HepG2 (cell line): ENCODE measurements around the gene PANK1. TPM values are rescaled to one million over a fixed set of nuclear protein-coding genes. Genes with fewer than 3 reads are reported as not detected.

Experiments used
- ARNTL ChIP-seq: sonication (generic); formaldehyde crosslinking; IDR thresholded peaks from 2 replicates; pipeline ENCODE4 v1.4.0; 2020; ENCODE audit warnings: mild to moderate bottlenecking, missing genetic modification reagents
- CBX2 ChIP-seq, 2 experiments: fragments of 200-600 bp in 1 of 2; sonication (generic); formaldehyde crosslinking in 1 of 2; IDR thresholded peaks; 2 replicates each; pipeline versions ENCODE4 v1.7.0 to v1.8.1; 2018 to 2022; ENCODE audit warnings: low read depth in 2 of 2, low read length in 1 of 2, mild to moderate bottlenecking in 1 of 2, missing genetic modification reagents in 1 of 2
- CREB1 ChIP-seq, 2 experiments: fragments of 450-650 bp in 1 of 2; IDR thresholded peaks; 2 replicates each; pipeline ENCODE4 v1.6.1; 2016 to 2017; ENCODE audit warnings: control low read depth in 1 of 2, mild to moderate bottlenecking in 1 of 2, missing compliant biosample characterization in 1 of 2, missing genetic modification characterization in 1 of 2
- EP300 ChIP-seq, 3 experiments: sonication (generic) in 1 of 3; formaldehyde crosslinking in 1 of 3; IDR thresholded peaks; 2 replicates each; pipeline versions ENCODE4 v1.5.1 to v1.6.1; 2011 to 2020; ENCODE audit warnings: low read depth in 2 of 3, low read length in 2 of 3, borderline replicate concordance in 1 of 3, improper control_type of control experiment in 1 of 3, mild to moderate bottlenecking in 1 of 3, missing genetic modification reagents in 1 of 3, moderate library complexity in 1 of 3
- IKZF1 ChIP-seq: fragments of 450-650 bp; IDR thresholded peaks from 2 replicates; pipeline ENCODE4 v1.7.1; 2016
- MIER3 ChIP-seq: IDR thresholded peaks from 2 replicates; pipeline ENCODE4 v1.6.1; 2016; ENCODE audit warnings: missing compliant biosample characterization, borderline replicate concordance
- NAIF1 ChIP-seq: sonication (generic); formaldehyde crosslinking; IDR thresholded peaks from 2 replicates; pipeline ENCODE4 v1.5.0; 2020; ENCODE audit warnings: mild to moderate bottlenecking, missing genetic modification reagents, borderline replicate concordance
- POLR2A ChIP-seq, 2 experiments: IDR thresholded peaks; 2 replicates each; pipeline ENCODE4 v1.6.1; 2011; ENCODE audit warnings: low read depth in 2 of 2, low read length in 2 of 2, mild to moderate bottlenecking in 1 of 2, moderate library complexity in 1 of 2; ENCODE audit not compliant: insufficient read depth in 1 of 2
- SMC3 ChIP-seq: IDR thresholded peaks from 2 replicates; pipeline ENCODE4 v1.6.1; 2011; ENCODE audit warnings: low read length, improper control_type of control experiment
- SP2 ChIP-seq: sonication (generic); formaldehyde crosslinking; IDR thresholded peaks from 2 replicates; pipeline ENCODE4 v1.5.1; 2020; ENCODE audit warnings: mild to moderate bottlenecking, missing genetic modification reagents
- ZBTB8A ChIP-seq: sonication (generic); formaldehyde crosslinking; IDR thresholded peaks from 2 replicates; pipeline ENCODE4 v1.4.0; 2020; ENCODE audit warnings: mild to moderate bottlenecking, low read depth, missing genetic modification reagents, borderline replicate concordance
- ZEB1 ChIP-seq: IDR thresholded peaks from 2 replicates; pipeline ENCODE4 v1.6.1; 2012; ENCODE audit warnings: mild to moderate bottlenecking, low read depth, inconsistent platforms; ENCODE audit not compliant: insufficient replicate concordance
- ZNF343 ChIP-seq: sonication (generic); formaldehyde crosslinking; IDR thresholded peaks from 2 replicates; pipeline ENCODE4 v1.4.0; 2020; ENCODE audit warnings: mild to moderate bottlenecking, missing genetic modification reagents
- polyA plus RNA-seq, 8 experiments: library from polyadenylated mRNA; depleted of rRNA in 3 of 8; stranded (reverse) in 7 of 8; unstranded in 1 of 8; fragments of >200 nt; fragmentation: Illumina TruSeq in 4 of 8; extraction: Trizol in 4 of 8; gene quantifications; 2 replicates each; pipeline versions ENCODE4 v1.2.1 to v1.2.3, GENCODE V29; 2011 to 2016; ENCODE audit warnings: low read depth in 4 of 8, missing spikeins in 1 of 8, mixed read lengths in 1 of 8; ENCODE audit not compliant: insufficient read depth in 1 of 8
- total RNA-seq, 5 experiments: library from RNA; depleted of rRNA; stranded (reverse); fragments of >200 nt; fragmentation: Illumina TruSeq; extraction: Trizol; gene quantifications; 2 replicates each; pipeline ENCODE4 v1.2.3, GENCODE V29; 2016; ENCODE audit warnings: low read depth in 1 of 5
- TF ChIP-seq, protein P1 (sequence below): sonication (generic); formaldehyde crosslinking; IDR thresholded peaks from 2 replicates; pipeline ENCODE4 v1.8.0; 2022; ENCODE audit warnings: low read depth, missing genetic modification reagents
- TF ChIP-seq, protein P2 (sequence below): sonication (generic); formaldehyde crosslinking; IDR thresholded peaks from 2 replicates; pipeline ENCODE4; 2020; ENCODE audit warnings: missing genetic modification reagents, mild to moderate bottlenecking, borderline replicate concordance
- TF ChIP-seq, protein P3 (sequence below): sonication (generic); formaldehyde crosslinking; IDR thresholded peaks from 2 replicates; pipeline ENCODE4 v1.4.0; 2020; ENCODE audit warnings: missing genetic modification reagents
- TF ChIP-seq, protein P4 (sequence below): IDR thresholded peaks from 2 replicates; pipeline ENCODE4 v1.6.1; 2018; ENCODE audit warnings: missing genetic modification reagents
- TF ChIP-seq, protein P5 (sequence below): IDR thresholded peaks from 2 replicates; pipeline ENCODE4 v1.6.1; 2016; ENCODE audit warnings: missing genetic modification reagents, missing compliant biosample characterization

Gene PANK1
- total and polyA plus RNA-seq, 2 of the 13 experiments (the other 11 are each of a cell fraction or from before 2014, with no cell fraction given), result 18.2 to 33.3 TPM

DNA sequence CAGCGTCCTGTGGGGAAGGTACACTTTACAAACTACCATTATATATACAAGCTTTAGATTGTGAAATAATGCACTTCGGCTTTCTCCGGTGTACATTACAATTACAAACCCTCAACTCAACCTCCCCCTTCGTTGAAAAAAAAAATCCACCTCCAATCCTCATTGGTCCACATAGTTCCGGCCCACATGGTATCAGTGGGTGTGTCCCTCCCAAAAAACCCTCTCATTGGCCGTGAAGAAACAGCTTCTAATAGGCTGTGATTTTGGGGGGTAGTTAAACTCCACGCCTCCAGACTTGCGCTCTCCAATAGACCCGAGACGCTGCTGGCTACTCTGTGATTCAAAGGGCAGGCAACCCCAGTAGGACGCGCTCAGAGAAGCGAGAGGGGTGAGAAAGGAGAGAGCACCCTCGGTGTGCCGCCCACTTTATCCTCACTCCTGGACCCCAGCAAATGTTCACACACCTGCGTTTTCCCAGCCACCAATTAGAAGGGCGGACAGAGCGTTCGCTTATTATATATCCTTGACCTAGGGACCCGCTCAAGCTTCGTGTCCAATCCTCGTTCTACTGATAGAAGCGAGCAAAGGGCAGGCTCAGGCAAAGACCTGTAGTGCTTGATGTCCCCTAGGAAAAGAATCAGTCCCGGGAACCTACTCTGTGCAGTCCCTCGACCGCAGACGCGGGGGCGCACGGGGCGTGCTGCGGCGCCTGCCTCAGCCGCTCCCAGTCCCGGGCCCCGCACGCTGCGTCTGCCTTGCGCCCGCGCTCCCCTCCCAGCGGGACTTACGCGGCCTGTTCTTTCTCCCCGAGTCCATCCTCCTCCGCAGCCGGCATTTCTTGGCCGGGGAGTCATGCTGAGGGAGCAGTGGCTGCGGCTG, 991 bp downstream of the PANK1 start (continued):
- TF ChIP-seq, protein P1, sequence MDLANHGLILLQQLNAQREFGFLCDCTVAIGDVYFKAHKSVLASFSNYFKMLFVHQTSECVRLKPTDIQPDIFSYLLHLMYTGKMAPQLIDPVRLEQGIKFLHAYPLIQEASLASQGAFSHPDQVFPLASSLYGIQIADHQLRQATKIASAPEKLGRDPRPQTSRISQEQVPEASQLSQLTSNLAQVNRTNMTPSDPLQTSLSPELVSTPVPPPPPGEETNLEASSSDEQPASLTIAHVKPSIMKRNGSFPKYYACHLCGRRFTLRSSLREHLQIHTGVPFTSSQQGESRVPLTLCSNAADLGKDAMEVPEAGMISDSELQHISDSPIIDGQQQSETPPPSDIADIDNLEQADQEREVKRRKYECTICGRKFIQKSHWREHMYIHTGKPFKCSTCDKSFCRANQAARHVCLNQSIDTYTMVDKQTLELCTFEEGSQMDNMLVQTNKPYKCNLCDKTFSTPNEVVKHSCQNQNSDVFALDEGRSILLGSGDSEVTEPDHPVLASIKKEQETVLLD (CRISPR knock-in tag), result 0 out of 2 replicates have a peak, but pooled peaks have one; percentile 53
- TF ChIP-seq, protein P2, sequence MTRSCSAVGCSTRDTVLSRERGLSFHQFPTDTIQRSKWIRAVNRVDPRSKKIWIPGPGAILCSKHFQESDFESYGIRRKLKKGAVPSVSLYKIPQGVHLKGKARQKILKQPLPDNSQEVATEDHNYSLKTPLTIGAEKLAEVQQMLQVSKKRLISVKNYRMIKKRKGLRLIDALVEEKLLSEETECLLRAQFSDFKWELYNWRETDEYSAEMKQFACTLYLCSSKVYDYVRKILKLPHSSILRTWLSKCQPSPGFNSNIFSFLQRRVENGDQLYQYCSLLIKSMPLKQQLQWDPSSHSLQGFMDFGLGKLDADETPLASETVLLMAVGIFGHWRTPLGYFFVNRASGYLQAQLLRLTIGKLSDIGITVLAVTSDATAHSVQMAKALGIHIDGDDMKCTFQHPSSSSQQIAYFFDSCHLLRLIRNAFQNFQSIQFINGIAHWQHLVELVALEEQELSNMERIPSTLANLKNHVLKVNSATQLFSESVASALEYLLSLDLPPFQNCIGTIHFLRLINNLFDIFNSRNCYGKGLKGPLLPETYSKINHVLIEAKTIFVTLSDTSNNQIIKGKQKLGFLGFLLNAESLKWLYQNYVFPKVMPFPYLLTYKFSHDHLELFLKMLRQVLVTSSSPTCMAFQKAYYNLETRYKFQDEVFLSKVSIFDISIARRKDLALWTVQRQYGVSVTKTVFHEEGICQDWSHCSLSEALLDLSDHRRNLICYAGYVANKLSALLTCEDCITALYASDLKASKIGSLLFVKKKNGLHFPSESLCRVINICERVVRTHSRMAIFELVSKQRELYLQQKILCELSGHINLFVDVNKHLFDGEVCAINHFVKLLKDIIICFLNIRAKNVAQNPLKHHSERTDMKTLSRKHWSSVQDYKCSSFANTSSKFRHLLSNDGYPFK (CRISPR knock-in tag), result peak; percentile 19; the same call in 1 of the 2 replicates
- TF ChIP-seq CBX2 (IDR thresholded peaks at IDR 0.05; ENCODE audit: low read depth, low read length) (no peak), CBX2 (CRISPR knock-in tag; IDR thresholded peaks at IDR 0.05; ENCODE audit: low read depth) (no peak), POLR2A (IDR thresholded peaks at IDR 0.05; ENCODE audit: insufficient read depth in 1 of 2, low read depth in 2 of 2, low read length in 2 of 2) (peak; percentile 98 to 99), NAIF1 (CRISPR knock-in tag) (no peak), MIER3 (CRISPR knock-in tag) (peak; percentile 12; the same call in 1 of the 2 replicates), ZEB1 (peak; percentile 84), IKZF1 (no peak), CREB1 (IDR thresholded peaks at IDR 0.05) (peak; percentile 52; the same call in 1 of the 2 replicates), CREB1 (CRISPR knock-in tag; IDR thresholded peaks at IDR 0.05) (peak; percentile 90), SMC3 (peak; percentile 46), ZBTB8A (no peak), EP300 (IDR thresholded peaks at IDR 0.05; ENCODE audit: low read depth in 2 of 2, low read length in 2 of 2) (peak in 1 of 2 experiments; percentile 51; a peak in 3 of 4 replicates), EP300 (CRISPR knock-in tag; IDR thresholded peaks at IDR 0.05; ENCODE audit: borderline replicate concordance) (no peak; the same call in 1 of the 2 replicates), ARNTL (CRISPR knock-in tag) (peak; percentile 57; the same call in 1 of the 2 replicates), ZNF343 (peak; percentile 47), SP2 (CRISPR knock-in tag) (0 out of 2 replicates have a peak, but pooled peaks have one; percentile 25)
- TF ChIP-seq, protein P3, sequence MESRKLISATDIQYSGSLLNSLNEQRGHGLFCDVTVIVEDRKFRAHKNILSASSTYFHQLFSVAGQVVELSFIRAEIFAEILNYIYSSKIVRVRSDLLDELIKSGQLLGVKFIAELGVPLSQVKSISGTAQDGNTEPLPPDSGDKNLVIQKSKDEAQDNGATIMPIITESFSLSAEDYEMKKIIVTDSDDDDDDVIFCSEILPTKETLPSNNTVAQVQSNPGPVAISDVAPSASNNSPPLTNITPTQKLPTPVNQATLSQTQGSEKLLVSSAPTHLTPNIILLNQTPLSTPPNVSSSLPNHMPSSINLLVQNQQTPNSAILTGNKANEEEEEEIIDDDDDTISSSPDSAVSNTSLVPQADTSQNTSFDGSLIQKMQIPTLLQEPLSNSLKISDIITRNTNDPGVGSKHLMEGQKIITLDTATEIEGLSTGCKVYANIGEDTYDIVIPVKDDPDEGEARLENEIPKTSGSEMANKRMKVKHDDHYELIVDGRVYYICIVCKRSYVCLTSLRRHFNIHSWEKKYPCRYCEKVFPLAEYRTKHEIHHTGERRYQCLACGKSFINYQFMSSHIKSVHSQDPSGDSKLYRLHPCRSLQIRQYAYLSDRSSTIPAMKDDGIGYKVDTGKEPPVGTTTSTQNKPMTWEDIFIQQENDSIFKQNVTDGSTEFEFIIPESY (CRISPR knock-in tag), result no peak
- TF ChIP-seq, protein P4, sequence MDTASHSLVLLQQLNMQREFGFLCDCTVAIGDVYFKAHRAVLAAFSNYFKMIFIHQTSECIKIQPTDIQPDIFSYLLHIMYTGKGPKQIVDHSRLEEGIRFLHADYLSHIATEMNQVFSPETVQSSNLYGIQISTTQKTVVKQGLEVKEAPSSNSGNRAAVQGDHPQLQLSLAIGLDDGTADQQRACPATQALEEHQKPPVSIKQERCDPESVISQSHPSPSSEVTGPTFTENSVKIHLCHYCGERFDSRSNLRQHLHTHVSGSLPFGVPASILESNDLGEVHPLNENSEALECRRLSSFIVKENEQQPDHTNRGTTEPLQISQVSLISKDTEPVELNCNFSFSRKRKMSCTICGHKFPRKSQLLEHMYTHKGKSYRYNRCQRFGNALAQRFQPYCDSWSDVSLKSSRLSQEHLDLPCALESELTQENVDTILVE, result peak; percentile 60
- TF ChIP-seq, protein P5, sequence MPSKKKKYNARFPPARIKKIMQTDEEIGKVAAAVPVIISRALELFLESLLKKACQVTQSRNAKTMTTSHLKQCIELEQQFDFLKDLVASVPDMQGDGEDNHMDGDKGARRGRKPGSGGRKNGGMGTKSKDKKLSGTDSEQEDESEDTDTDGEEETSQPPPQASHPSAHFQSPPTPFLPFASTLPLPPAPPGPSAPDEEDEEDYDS, result peak; percentile 100
